HCT116 (cell line): Measurements from ENCODE around the gene KAZN. TPM values are rescaled to one million over a fixed set of nuclear protein-coding genes. Genes with fewer than 3 reads are reported as not detected.

Experiments
- ATAC-seq: fragments of 200-7000 bp; cut with Tn5 transposase; 2 replicates; pipeline ENCODE4 v1.9.1; 2020; ENCODE audit warnings: mild to moderate bottlenecking, moderate library complexity
- BruUV-seq: library from RNA; stranded (reverse); fragments of 400-500 nt; replicated peaks from 2 replicates; lab custom pipeline; 2021; lab: Mats Ljungman, UMichigan
- CTCF ChIA-PET: fragments of 300-600 bp; sonication (Branson Sonifier 250); formaldehyde crosslinking; loops from one replicate; lab custom pipeline; 2021; ENCODE audit warnings: antibody characterized with exemption; lab: Charles Lee
- POLR2A ChIA-PET: fragments of 300-600, 350-600 bp; sonication (Branson Sonifier 250); formaldehyde crosslinking; loops from one replicate; lab custom pipeline; 2021; ENCODE audit warnings: antibody characterized with exemption; lab: Charles Lee
- RAD21 ChIA-PET, 2 experiments: fragments of 300-600 bp; sonication (Branson Sonifier 250); formaldehyde crosslinking; loops; one replicate each; lab custom pipeline; 2023; ENCODE audit warnings: low total read pairs in 2 of 2; ENCODE audit not compliant: uncharacterized antibody in 2 of 2, unreplicated experiment in 2 of 2, low non-redundant PET in 1 of 2; lab: Charles Lee
- DNase-seq: peaks from one replicate; pipeline ENCODE4 v3.0.0-alpha.2; 2010; ENCODE audit warnings: low read depth, low spot score
- H2AFZ ChIP-seq: fragments of 200-600 bp; shearing (Covaris generic), sonication (generic); 2 replicates; pipeline ENCODE4 v1.6.1; 2017; ENCODE audit warnings: low read depth, mixed run types, mixed read lengths, antibody characterized with exemption, low read length; ENCODE audit not compliant: poor library complexity, severe bottlenecking
- H3K27ac ChIP-seq: 2 replicates; pipeline ENCODE4 v1.5.1; 2012; ENCODE audit warnings: low read depth, low read length
- H3K27me3 ChIP-seq: fragments of 200-600 bp; sonication (generic); 2 replicates; pipeline ENCODE4 v1.6.1; 2016; ENCODE audit warnings: mixed run types, low read length, mixed read lengths; ENCODE audit not compliant: insufficient read depth
- H3K36me3 ChIP-seq, 2 experiments: fragments of 200-500 bp in 1 of 2; fragments of 200-600 bp in 1 of 2; sonication (Bioruptor generic) in 1 of 2; sonication (generic) in 1 of 2; 2 replicates each; pipeline versions ENCODE4 v1.5.1 to v1.6.1; 2014 to 2016; ENCODE audit warnings: low read length in 2 of 2, inconsistent platforms in 1 of 2, mixed read lengths in 1 of 2, mixed run types in 1 of 2; ENCODE audit not compliant: insufficient read depth in 2 of 2, control insufficient read depth in 1 of 2
- H3K4me1 ChIP-seq, 2 experiments: fragments of 200-600 bp in 1 of 2; sonication (generic) in 1 of 2; 2 replicates each; pipeline versions ENCODE4 v1.5.1 to v1.6.1; 2012 to 2017; ENCODE audit warnings: low read length in 2 of 2, inconsistent platforms in 1 of 2, mild to moderate bottlenecking in 1 of 2, mixed read lengths in 1 of 2, mixed run types in 1 of 2, moderate library complexity in 1 of 2; ENCODE audit not compliant: insufficient read depth in 2 of 2, control insufficient read depth in 1 of 2
- H3K4me2 ChIP-seq: fragments of 200-600 bp; sonication (generic); 2 replicates; pipeline ENCODE4 v1.6.1; 2017; ENCODE audit warnings: mixed run types, low read length, mixed read lengths
- H3K4me3 ChIP-seq, 2 experiments: fragments of 200-600 bp in 1 of 2; sonication (generic) in 1 of 2; replicated peaks in 1 of 2; 2 replicates each; pipeline ENCODE4 v1.5.1; 2011 to 2016; ENCODE audit warnings: low read length in 2 of 2, control low read depth in 1 of 2, low read depth in 1 of 2, mild to moderate bottlenecking in 1 of 2, mixed read lengths in 1 of 2, mixed run types in 1 of 2
- H3K79me2 ChIP-seq: fragments of 200-600 bp; sonication (generic); 2 replicates; pipeline ENCODE4 v1.6.1; 2017; ENCODE audit warnings: mild to moderate bottlenecking, mixed run types, low read length, moderate library complexity, mixed read lengths; ENCODE audit not compliant: insufficient read depth
- H3K9ac ChIP-seq: fragments of 200-600 bp; sonication (generic); 2 replicates; pipeline ENCODE4 v1.6.1; 2016; ENCODE audit warnings: low read length, mixed read lengths
- H3K9me2 ChIP-seq: fragments of 200-600 bp; sonication (generic), shearing (Covaris generic); 2 replicates; pipeline ENCODE4 v1.6.1; 2017; ENCODE audit warnings: mixed run types, mild to moderate bottlenecking, moderate library complexity; ENCODE audit not compliant: insufficient read depth
- H3K9me3 ChIP-seq, 2 experiments: fragments of 200-500 bp in 1 of 2; fragments of 200-600 bp in 1 of 2; sonication (Bioruptor generic) in 1 of 2; sonication (generic) in 1 of 2; 2 replicates each; pipeline ENCODE4 v1.6.1; 2014 to 2017; ENCODE audit warnings: low read length in 2 of 2, mixed read lengths in 2 of 2, inconsistent platforms in 1 of 2, low read depth in 1 of 2, mild to moderate bottlenecking in 1 of 2, mixed run types in 1 of 2, moderate library complexity in 1 of 2; ENCODE audit not compliant: control insufficient read depth in 1 of 2, insufficient read depth in 1 of 2
- H4K20me1 ChIP-seq: fragments of 200-600 bp; sonication (generic), shearing (Covaris generic); 2 replicates; pipeline ENCODE4 v1.6.1; 2017; ENCODE audit warnings: mixed run types, mild to moderate bottlenecking, moderate library complexity; ENCODE audit not compliant: insufficient read depth
- ELF1 ChIP-seq: IDR thresholded peaks from 2 replicates; pipeline ENCODE4 v1.6.1; 2012; ENCODE audit warnings: low read depth, borderline replicate concordance
- EZH2 ChIP-seq: fragments of 200-600 bp; sonication (generic); IDR thresholded peaks from 2 replicates; pipeline ENCODE4 v1.6.1; 2017; ENCODE audit warnings: antibody characterized with exemption, mixed run types
- EZH2phosphoT487 ChIP-seq: fragments of 200-600 bp; IDR thresholded peaks from 2 replicates; pipeline ENCODE4 v1.6.1; 2018; ENCODE audit warnings: antibody characterized with exemption, borderline replicate concordance
- JUND ChIP-seq: IDR thresholded peaks from 2 replicates; pipeline ENCODE4 v1.6.1; 2012
- POLR2A ChIP-seq: IDR thresholded peaks from 2 replicates; pipeline ENCODE4 v1.7.0; 2011; ENCODE audit warnings: borderline replicate concordance; ENCODE audit not compliant: insufficient read depth, insufficient read length; ENCODE audit errors: extremely low read depth
- REST ChIP-seq: IDR thresholded peaks from 2 replicates; pipeline ENCODE4 v1.6.1; 2012; ENCODE audit warnings: low read depth
- SIN3A ChIP-seq: IDR thresholded peaks from 2 replicates; pipeline ENCODE4 v1.6.1; 2012; ENCODE audit warnings: low read depth
- ZNF274 ChIP-seq: fragments of 200-500 bp; sonication (Bioruptor generic); IDR thresholded peaks from 2 replicates; pipeline ENCODE4 v1.6.1; 2014; ENCODE audit warnings: mild to moderate bottlenecking, low read depth, low read length, inconsistent platforms
- intact Hi-C: fragments of 100-400 bp; cut with micrococcal nuclease; formaldehyde crosslinking; loops from 2 replicates; pipeline ENCODE4 v1.10.0; 2022
- total RNA-seq: library from RNA; stranded (reverse); gene quantifications from one replicate; pipeline ENCODE4 v1.2.1, GENCODE V29; 2021; ENCODE audit not compliant: unreplicated experiment
- TF ChIP-seq, protein P1 (sequence below): IDR thresholded peaks from 2 replicates; pipeline ENCODE4 v1.6.1; 2012

KAZN gene
- total RNA-seq, 1 experiment from 2014 or later, result 13.4 TPM

DNA sequence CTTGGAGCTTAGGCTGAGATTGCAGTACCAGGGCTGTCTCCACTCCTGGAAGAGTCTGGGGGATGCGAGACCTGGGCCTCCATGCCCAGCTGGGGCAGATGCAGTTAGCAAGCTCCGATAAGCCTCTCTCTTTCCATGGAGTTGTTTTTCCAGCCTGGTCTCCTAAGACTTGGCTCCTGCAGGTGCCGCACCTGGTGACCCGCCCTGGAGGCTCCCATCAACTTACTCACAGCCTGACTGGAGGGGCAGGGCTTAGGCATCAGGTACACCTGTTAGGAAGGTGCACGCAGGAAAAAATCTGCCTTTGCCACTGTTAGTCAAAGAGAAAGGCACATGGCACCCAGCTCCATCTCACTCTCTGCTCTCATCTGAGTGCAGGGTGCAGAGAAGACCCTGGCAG, 356.9 kb downstream of the KAZN start:
- ATAC-seq (no peak), DNase-seq (no peak)
- H2AFZ ChIP-seq, result no peak overlapping the region
- intact Hi-C loops, result no loop called here
- H3K4me1 ChIP-seq, result peaks cover 0 to 10% of the 10 kb centered on the region in 2 experiments; a peak in 1 of 4 replicates
- ChIA-PET CTCF (no interaction called here), RAD21 (no interaction called here), POLR2A (no interaction called here)
- H3K27ac ChIP-seq, result no peak overlapping the region
- H3K9ac ChIP-seq, result no peak overlapping the region
- H3K9me3 ChIP-seq, result peaks cover 0 to 3% of the 10 kb centered on the region in 2 experiments; a peak in 1 of 4 replicates
- no peak overlapping the region for H3K4me3 ChIP-seq
- H4K20me1 ChIP-seq, result no peaks in the 10 kb centered on the region
- H3K79me2 ChIP-seq, result 0 out of 2 replicates have a peak, but pooled peaks cover 4% of the 10 kb centered on the region
- no peak for TF ChIP-seq REST
- no peak for TF ChIP-seq EZH2
- no peak for TF ChIP-seq EZH2phosphoT487
- no peaks in the 10 kb centered on the region for H3K36me3 ChIP-seq
- no peaks in the 10 kb centered on the region for H3K9me2 ChIP-seq
- no peaks in the 10 kb centered on the region for H3K27me3 ChIP-seq
- no TSS peak for BruUV-seq
- H3K4me2 ChIP-seq, result no peak overlapping the region

DNA sequence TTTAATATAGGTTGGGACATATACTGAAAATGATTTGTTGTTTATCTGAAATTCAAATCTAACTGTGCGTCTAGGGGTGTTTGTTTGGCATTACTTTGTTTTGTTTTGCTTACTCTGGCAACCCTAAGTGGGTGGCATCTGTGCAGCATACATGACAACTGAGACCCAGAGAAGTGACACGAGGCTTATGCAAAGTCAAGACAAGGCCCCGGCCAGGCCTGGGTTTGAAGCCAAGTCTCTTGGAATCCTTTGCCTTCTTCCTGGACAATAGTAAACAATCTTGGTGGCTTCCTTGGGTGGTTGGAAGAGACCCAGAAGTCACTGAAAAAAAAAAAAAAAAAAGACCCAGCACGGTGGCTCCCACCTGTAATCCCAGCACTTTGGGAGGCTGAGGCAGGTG, 357.5 kb downstream of the KAZN start:
- Histone ChIP-seq H3K36me3 (peaks cover 0 to 3% of the 10 kb centered on the region in 2 experiments; a peak in 1 of 4 replicates), H3K9me3 (peaks cover 0 to 3% of the 10 kb centered on the region in 2 experiments; a peak in 1 of 4 replicates), H3K9ac (no peak overlapping the region), H3K4me3 (no peak overlapping the region), H3K4me2 (no peak overlapping the region), H3K79me2 (0 out of 2 replicates have a peak, but pooled peaks cover 4% of the 10 kb centered on the region), H3K27me3 (no peaks in the 10 kb centered on the region), H3K27ac (no peak overlapping the region), H4K20me1 (no peaks in the 10 kb centered on the region), H3K4me1 (peaks cover 0 to 10% of the 10 kb centered on the region in 2 experiments; a peak in 1 of 4 replicates), H2AFZ (no peak overlapping the region), H3K9me2 (no peaks in the 10 kb centered on the region)
- ChIA-PET CTCF (no interaction called here), POLR2A (no interaction called here), RAD21 (no interaction called here)
- TF ChIP-seq, protein P1, sequence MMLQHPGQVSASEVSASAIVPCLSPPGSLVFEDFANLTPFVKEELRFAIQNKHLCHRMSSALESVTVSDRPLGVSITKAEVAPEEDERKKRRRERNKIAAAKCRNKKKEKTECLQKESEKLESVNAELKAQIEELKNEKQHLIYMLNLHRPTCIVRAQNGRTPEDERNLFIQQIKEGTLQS, result no peak
- TF ChIP-seq JUND (no peak), POLR2A (no peak), ZNF274 (no peak), ELF1 (no peak), SIN3A (no peak)
- DNase-seq, result no peak
- intact Hi-C loops, result no loop called here
- BruUV-seq, result no TSS peak
- no peak for ATAC-seq
